Testis (tissue), 2 donors: ENCODE data around the gene PRKAG2.

ENCODE experiments used
- POLR2A ChIP-seq: fragments of 450-650 bp; IDR thresholded peaks from one replicate; pipeline ENCODE4 v1.6.1; 2017; ENCODE audit warnings: antibody characterized with exemption, mild to moderate bottlenecking, moderate library complexity
- TF ChIP-seq, protein P1 (sequence below), 3 experiments: fragments of 450-650 bp in 2 of 3; fragments of 200-600 bp in 1 of 3; sonication (generic) in 1 of 3; IDR thresholded peaks; one replicate each; pipeline ENCODE4 v1.5.1; 2016 to 2019; ENCODE audit warnings: antibody characterized with exemption in 3 of 3, mild to moderate bottlenecking in 2 of 3, moderate library complexity in 1 of 3

DNA sequence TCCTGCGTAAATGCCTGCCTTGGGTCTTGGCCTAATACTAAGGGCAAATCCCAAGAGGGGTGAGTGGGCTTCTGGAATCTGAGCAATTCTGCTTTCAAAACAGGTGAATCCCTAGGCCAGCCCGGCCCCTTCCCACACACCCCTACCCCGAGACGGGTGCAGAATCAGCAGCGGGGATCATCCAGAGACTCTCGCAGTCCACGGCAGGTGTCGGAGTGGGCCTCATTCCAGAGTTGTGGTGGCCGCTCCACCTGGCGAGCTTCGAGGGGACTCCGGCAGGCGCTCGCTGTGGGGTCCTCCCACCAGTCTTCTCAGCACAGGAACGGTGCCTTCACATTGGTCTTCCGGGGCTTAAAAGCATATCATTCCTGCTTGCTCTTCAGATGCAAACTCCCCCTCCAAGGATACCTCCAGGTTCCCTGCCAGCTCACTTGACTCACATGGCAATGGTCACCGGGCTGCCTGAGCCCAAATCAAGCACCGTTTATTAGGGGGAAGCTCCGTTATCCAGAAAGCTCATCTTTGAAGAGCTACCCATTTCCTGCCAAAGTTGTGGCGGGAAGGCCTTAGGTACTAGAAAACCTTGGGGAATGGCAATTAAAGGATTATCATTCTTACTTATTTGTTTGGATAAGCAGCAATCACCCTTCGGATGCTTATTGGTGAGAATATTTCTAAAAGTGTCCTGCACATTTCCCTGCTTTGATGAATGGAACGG is 67.6 kb downstream of the PRKAG2 start:
- TF ChIP-seq, protein P1, sequence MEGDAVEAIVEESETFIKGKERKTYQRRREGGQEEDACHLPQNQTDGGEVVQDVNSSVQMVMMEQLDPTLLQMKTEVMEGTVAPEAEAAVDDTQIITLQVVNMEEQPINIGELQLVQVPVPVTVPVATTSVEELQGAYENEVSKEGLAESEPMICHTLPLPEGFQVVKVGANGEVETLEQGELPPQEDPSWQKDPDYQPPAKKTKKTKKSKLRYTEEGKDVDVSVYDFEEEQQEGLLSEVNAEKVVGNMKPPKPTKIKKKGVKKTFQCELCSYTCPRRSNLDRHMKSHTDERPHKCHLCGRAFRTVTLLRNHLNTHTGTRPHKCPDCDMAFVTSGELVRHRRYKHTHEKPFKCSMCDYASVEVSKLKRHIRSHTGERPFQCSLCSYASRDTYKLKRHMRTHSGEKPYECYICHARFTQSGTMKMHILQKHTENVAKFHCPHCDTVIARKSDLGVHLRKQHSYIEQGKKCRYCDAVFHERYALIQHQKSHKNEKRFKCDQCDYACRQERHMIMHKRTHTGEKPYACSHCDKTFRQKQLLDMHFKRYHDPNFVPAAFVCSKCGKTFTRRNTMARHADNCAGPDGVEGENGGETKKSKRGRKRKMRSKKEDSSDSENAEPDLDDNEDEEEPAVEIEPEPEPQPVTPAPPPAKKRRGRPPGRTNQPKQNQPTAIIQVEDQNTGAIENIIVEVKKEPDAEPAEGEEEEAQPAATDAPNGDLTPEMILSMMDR (IDR thresholded peaks at IDR 0.05), result no peak
- no peak for TF ChIP-seq POLR2A
